Activated CD4-positive, alpha-beta T cell treated with anti-CD3 and anti-CD28 coated beads for 24 hours (primary cell): Measurements from ENCODE around the gene CYP2W1.
A peak's percentile ranks its signal among the peaks of the same experiment; 100 is the strongest.

Source experiments
- DNase-seq, 2 donors: peaks; one replicate each; pipeline ENCODE4 v3.0.0-alpha.2; 2020; ENCODE audit warnings: low read depth in 2 of 2

Gene CYP2W1

DNA sequence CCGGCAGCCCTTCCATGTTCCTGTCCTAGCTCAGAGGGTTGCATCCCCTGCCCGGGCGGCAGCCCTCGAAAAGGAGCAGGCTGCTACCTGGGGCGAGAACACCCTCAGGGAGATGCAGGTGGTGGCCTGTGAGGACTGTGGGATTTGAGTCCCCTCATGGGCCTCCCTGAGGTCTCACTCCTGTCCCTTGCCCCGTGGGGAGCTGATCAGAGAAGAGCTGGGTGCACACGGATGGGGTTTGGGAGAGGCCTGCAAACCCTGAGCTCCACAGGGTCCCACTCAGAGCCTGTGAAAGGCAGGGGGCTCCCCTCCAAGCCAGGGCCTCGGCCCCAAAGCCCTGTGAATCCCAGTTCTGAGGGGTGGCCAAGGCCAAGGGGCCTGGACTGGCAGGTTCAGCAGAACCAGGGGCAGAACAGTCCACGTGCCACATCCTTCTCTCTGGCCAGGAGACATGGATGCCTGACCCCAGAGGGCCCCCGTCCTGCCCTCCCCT, 424 bp upstream of the CYP2W1 start:
- no peak for DNase-seq

DNA sequence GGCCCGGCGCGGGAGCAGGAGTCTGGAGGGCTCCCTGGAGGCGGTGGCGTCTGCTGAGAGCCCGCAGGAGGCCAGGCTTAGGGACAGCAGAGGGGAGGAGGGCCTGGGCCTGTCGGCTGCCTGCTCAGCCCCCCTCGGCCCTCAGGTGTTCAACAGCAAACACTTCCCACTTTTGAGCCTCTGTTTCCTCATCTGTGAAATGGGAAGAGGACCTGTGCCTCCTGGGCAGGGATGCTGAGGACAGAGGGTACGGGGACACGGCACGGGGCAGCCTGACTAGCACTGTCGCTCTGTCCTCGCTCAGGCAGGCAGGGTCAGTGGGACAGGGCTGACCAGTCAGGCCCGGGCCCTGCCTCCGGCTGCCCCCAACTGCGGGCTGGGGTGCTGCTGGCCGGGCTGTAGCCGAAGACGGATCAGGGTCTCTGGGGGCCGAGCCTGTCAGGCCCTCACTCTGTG, 663 bp downstream of the CYP2W1 start:
- no peak for DNase-seq

DNA sequence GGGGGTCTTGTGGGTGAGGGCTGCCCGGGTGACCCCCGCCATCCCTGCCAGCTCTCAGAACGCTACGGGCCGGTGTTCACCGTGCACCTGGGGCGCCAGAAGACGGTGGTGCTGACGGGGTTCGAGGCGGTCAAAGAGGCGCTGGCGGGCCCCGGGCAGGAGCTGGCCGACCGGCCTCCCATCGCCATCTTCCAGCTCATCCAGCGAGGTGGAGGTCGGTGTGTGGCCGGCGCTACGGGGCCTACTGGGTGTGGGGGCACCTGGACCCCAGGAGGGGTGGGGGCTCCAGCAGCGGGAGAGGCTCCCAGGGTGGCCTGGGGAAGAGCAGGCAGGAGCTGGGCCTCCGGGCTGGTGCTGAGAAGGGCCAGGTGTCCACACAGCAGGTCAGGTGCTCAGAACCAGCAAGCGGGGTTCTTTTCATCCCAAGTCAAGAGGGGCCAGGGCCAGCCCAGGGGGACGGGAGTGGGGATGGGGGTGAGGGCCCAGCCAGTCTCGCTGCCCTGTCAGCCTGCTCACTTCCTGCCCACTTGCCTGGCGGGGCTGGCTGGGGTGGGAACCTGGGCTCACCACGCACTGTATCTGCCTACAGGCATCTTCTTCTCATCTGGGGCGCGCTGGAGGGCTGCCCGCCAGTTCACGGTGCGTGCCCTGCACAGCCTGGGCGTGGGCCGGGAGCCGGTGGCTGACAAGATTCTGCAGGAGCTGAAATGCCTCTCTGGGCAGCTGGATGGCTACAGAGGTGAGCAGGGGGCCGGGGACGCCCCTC, 1.6 kb downstream of the CYP2W1 start:
- DNase-seq: no peak

DNA sequence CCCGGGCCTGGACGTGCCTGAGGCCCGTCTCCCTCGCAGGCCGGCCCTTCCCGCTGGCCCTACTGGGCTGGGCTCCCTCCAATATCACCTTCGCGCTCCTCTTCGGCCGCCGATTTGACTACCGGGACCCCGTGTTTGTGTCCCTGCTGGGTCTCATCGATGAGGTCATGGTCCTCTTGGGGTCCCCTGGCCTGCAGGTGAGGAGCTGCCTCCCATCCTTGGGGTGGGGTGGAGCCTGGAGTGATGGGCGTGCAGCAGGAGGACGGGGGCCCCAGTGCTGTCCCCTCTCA, 2.1 kb downstream of the CYP2W1 start:
- DNase-seq: no peak

DNA sequence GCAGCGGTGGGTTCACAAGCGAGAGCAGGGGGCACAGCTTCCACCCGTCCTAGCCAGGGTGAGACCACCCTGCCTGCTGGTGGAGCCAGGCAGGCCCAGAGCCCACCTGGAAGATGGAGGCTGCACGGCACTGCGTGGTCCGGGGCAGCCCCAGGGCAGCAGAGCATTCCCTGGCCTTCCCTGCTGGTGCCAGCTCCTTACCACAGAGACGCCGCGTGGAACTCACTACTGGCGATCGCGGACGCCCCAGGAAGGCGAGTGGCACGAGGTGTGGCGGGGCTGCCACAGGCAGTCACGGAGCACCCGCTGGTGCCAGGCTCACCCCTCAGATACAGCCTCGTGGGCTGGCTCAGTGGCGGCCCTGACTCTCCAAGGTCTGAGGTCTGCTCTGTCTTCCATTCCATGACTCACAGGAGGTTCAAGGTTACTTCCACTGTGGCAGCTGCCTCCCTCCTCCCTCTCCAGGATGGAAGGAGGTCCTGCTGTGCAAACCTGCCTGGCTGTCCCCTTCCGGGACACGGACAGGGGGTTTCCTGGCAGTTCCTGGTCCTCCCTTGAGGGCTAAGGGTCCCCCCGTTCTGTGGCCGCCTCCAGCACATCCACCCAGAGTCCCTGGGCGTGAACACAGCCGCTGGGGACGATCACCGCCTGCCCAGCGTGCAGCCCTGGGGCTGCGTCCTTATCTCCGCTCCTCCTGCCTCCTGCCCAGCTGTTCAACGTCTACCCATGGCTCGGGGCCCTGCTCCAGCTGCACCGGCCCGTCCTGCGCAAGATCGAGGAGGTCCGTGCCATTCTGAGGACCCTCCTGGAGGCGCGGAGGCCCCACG, 3.1 kb downstream of the CYP2W1 start:
- DNase-seq: no peak

DNA sequence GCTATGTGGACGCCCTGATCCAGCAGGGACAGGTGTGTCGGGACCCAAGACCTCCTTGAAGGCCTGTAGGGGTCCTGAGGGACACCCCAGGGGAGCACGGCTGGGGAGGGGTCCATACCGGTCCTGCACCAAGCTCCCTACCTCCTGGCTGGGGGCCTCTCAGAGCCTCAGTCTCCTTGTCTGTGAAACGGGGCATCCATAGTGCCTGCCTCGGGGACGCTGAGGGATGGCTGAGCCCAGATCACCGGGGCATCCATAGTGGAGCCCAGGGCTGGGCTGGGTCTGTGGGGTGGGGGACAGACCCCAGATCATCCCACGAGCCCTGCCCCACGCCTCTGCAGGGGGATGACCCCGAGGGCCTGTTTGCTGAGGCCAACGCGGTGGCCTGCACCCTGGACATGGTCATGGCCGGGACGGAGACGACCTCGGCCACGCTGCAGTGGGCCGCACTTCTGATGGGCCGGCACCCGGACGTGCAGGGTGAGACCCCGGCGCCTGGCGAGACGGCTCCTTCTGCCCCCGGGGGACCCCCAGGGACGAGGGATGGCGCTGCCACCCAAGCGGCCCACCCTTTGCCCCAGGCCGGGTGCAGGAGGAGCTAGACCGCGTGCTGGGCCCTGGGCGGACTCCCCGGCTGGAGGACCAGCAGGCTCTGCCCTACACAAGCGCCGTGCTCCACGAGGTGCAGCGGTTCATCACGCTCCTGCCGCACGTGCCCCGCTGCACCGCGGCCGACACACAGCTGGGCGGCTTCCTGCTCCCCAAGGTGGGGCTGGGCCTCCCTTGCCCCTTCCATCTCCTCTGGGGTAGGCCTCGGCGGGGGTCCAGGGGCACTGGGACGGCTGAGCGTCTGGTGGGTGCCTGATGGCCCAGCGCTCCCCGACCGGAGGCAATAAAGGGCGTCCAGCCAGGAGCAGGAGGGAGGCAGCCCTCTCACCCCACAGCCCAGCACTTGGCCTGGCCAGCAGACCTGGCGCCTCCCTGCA, 4.1 kb downstream of the CYP2W1 start:
- DNase-seq: no peak

DNA sequence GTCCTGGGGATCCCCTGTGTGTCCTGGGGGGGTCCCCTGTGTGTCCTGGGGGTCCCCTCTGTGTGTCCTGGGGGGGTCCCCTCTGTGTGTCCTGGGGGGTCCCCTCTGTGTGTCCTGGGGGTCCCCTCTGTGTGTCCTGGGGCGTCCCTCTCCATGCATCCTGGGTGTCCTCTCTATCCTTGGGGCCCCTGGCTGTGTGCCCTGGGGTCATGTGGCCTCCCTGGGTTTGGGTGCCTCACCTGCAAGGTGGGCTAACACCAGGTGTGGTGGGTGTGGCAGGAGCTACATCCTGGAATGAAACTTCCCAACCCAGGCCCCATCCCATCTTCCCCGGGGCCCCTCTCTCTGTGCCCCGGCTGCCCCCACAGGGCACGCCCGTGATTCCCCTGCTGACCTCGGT, 4.9 kb downstream of the CYP2W1 start:
- DNase-seq: no peak

DNA sequence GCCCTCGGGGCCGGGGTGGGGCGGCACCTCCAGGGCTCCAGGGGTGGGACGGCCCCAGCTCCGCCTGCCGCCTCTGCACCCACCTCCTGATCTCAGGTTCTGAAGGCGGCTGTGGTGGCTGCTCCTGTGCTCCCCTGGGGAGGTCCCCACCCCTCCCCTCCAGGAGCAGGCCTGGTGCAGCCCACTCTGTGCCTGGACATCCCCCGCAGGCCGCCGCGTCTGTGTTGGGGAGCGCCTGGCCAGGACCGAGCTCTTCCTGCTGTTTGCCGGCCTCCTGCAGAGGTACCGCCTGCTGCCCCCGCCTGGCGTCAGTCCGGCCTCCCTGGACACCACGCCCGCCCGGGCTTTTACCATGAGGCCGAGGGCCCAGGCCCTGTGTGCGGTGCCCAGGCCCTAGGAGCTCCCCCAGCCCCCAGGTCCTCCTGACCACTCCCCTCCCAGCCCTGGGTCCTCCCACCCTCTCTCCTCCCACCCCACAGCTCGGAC, 5.5 kb downstream of the CYP2W1 start:
- no peak for DNase-seq

DNA sequence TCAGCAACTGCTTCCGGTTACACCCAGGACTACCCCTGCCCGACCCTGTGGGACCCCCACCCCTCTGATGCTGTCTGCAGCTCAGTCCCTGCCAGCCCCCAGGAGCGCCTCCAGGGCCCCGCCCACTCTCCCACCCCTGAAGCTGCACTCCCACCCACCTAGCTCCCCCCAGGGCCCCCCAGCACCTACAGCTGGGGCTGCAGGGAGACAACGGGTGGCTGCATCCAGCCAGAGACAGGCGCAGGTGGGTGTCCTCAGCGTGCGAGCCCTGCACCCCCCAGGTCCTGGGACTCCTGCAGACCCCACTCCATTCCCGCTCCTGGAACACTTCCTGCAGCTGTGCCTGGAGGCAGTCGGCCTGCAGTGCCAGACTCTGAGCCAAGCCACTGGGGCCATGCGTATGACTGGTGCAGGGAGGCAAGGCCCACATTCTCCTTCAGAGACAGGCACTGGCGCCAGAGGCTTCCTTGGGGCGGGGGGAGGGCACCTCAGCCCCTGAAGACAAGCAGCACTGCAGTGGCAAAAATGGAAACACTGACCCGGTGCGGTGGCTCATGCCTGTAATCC, 6.1 kb downstream of the CYP2W1 start:
- DNase-seq: no peak

DNA sequence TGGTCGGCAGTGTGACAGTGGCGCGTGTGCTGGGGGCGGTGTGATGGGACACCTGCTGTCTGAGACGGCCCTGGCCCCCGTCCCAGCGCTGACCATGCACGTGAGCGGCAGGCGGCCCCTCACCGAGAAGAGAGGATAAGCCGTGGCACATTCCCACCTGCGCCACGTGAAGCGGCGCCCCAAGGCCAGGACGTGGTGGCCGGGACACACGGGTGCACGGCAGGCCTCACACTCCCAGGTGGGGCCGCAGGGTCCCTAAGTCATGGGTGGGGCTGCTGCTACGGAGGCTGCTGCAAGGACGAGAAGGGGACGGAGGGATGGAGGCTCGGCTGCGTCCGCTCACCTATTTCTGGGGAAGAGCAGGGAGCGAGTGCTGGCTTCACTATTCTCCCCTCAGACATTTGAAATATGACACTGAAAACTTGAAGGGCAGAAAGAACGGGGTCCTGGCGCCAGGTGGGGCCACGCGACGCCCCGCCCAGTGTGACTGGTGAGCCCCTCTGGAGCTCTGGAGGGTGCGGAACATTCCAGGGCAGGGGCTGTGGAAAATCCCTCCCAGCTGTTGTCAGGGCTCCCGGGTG, 7.5 kb downstream of the CYP2W1 start:
- no peak for DNase-seq

DNA sequence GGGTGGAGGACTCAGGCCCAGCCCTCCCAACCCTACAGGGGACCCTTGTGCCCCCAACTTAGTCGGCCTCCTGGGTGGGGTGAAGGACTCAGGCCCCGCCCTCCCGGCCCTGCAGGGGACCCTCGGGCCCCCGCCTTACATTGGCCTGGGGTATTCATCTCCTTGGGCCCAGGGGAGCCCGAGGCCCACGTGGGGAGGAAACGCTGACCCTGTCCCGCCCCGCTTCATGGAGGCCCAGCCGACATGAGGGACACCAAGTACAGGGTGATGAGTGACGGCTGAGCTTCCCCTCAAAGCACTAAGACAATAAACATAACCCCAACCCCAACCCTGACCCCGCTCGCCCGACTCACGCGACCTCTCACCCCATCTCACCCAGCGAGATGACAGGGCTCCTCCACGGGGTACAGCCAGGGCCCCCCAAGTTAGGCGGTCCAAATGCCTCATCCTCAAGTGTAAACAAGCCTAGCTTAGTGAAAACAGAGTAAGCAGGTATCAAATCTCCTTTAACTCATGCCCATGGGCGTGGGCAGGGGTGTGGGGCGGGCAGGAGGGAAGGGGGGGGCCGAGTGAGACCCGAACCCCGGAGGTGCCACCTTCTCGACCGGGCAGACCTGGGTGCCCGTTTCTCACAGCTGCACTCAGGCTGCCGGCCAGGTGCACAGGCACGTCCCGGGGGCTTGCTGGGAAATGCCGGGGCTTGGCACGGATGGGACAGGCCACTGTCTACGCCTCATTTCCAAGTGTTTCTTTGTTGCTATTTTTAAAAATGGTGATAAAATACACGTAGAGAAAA, 8.2 kb downstream of the CYP2W1 start:
- no peak for DNase-seq

DNA sequence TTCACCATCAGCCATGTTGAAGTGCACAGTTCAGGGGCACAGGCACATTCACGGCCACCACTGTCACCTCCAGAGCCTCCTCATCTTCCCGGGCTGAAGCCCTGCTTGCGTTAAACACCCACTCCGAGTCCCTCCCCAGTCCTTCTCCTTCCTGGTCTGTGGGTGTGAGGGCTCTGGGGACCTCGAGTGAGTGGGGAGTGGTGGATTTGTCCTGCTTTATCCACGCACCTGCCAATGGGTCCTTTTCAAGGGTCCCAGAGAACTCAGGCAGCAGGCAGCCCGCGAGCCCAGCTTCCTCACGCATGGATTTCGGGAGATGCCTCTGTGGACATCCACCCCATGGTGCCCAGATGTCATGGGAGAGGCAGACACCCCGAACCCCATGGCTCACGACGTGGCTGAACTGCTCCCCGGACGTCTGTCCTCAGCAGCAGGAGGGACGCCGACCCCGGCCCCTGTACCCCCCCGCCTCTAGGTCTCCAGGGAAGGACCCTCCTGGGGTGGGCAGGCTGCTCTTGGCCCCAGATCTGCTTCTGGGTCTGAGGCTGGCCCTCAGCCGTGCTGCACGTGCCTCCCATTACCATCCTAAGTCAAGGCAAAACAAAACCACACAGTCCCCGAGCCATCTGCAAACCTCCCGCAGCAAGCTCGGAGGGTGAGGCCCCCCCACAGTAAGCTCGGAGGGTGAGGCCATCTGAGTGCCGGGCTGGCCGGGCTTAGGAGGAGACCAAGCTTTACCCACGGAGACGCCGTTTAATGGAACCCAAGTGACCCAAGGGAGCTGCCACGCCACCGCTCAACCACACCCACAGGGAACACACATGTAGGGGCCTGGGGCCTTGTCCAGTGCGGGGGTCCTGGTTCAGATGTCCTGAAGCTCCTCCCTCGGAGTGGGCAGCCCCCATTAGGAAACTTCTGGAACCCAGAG, 9.0 kb downstream of the CYP2W1 start:
- DNase-seq: no peak

DNA sequence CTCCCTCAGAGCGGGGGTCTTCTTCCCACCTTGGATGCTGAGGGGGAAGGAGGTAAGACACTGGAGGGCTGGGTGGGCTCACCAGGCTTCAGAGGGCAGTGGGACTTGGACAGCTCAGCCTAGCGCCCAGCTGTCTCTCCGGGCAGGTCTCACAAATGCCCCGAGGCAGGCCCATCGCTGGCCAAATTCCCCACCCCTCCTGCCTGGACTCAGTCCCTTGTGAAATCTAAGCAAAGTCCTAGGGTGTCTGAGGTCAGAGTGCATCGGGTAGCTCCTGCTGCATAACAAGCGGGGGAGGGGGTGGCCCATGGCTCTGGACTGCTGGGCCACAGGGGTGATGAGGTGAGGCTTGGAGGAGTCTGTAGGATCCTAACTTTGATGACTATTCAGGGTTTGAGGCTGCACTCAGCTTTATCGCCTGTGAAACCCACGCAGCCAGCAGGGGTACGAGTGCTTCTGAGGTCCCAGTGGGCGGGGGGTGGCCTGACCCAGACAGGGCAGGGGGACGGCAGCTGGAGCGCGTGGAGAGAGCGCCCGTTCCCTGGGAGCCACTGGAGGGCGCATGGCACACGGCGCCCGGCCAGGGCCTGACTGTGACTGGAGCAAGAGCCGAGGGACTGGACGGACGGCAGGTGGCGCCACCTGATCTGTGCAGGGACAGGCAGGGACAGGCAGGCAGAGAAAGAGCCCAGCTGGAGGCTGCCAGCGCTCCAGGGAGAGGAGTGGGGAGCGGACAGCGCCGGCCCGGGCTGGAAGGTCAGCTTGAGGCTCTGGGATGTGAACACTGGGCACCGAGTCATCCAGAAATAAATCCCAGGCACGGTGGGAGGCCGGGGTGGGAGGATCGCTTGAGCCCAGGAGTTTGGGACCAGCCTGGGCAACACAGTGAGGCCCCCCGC, 10.0 kb downstream of the CYP2W1 start:
- peak; percentile 95 to 96 for DNase-seq

DNA sequence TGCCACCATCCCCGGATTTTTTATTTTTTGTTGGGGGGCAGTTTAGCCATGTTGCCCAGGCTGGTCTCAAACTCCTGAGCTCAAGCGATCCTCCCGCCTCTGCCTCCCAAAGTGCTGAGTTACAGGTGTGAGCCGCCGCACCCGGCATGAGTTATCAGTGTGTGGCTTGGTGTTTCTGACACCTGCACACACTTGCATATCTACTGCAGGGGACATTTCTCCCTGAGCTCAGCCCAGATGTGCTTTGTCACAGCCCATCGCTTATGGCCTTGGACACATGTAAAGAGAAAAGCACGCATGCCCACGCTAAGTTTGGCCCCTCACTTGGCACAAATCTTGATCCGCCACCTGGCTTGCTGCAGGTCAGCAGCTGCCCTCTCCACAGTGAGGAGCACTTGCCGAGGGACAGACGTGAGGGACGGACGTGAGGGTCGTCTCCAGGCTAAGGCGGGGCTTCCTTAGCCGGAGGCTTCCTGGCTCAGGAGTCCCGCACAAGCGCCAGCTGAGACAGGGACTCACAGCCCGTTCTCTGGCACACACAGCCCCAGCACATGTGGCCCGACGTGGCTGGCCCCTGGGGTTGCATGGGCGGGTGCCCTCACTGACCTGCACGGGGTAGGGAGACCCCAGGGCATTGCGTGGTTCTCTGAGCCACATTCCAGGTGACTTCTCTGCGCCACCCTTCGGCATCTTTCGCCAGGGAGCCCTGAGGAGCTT, 11.8 kb downstream of the CYP2W1 start:
- no peak for DNase-seq

DNA sequence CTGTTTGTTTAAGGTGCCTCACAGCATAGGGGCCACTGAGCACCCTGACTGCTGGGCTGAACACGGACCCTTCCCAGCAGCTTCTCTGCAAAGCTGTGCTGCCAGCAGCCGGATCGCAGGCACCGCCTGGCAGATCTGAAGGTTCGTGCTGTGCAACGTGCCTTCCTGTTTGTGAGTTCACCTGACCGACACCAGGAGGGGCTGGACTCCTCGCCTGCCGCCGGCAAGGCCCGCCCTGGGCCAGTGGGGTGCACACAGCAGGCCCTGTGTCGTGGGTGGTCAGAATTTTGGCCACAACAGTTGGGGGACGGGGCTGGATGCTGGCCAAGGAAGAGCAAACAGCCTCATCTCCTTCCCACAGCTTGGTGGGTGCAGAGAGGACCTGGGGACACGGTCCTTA, 12.6 kb downstream of the CYP2W1 start:
- no peak for DNase-seq

DNA sequence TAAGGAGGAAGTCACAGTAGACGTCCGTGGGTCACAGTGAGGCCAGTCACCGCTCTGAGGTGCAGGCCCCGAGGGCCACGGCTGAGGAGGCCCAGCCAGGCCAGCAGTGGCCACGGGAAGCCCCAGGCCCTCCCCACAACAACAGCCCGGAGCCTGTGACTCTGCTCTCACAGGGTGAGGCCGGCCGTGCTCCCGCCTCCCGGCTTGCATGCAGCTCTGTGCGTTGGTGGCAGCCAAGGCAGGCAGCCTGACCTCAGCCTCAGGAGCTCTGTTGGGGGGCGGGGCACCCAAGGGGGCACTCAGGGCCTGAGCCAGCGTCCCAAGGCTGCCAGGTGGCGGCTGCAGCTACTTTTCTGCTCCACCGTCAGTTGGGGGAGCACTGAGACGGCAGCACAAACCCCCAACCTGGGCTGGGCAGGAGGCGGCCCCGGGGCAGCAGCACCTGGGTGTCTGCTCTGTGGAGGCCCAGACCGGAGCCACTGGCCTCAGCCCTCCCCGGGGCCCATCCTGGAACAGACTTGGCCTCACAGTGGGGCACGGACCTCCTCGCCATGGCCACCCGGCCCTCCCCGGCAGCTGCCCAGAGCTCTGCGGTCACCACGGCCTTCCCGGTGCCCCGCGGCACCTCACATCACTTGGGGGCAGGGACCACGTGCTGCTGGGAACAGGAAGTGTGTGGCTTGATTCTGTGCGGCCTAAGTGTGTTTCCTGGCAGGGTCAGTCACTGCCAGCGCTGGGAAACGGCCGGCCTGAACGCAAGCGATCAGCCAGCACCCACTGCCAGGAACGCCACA, 13.3 kb downstream of the CYP2W1 start:
- DNase-seq: no peak
